HT-29 (cell line): ENCODE measurements around the gene P2RY6. TPM values are rescaled to one million over a fixed set of nuclear protein-coding genes. Genes with fewer than 3 reads are reported as not detected.
A peak's percentile ranks its signal among the peaks of the same experiment; 100 is the strongest.

Source experiments
- DNase-seq: peaks from one replicate; pipeline ENCODE4 v3.0.0-alpha.2; 2015; ENCODE audit warnings: low spot score
- total RNA-seq: library from RNA; depleted of rRNA; stranded (reverse); fragments of >200 nt; shearing (Covaris generic); gene quantifications from 2 replicates; pipeline ENCODE4 v1.2.3, GENCODE V29; 2014

P2RY6 gene
- total RNA-seq, 1 experiment from 2014 or later: not detected

DNA sequence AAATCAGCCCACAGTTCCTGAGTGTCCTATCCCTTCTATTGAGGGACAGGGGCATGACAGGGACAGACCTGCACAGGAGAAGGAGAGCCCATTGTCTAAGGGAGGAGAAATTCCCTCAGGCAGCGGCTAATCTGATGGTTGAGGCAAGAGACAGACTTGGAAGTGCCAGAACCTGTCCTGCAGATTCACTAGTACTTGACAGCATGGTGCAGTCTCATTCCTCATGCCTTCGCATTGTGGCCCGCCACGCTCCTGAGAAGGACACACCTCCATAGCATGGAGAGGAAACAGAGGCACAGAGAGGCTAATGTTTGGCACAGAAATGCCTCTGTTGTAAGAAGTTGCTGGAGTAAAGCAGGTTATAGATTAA lies 3.2 kb downstream of the P2RY6 start:
- DNase-seq: no peak

DNA sequence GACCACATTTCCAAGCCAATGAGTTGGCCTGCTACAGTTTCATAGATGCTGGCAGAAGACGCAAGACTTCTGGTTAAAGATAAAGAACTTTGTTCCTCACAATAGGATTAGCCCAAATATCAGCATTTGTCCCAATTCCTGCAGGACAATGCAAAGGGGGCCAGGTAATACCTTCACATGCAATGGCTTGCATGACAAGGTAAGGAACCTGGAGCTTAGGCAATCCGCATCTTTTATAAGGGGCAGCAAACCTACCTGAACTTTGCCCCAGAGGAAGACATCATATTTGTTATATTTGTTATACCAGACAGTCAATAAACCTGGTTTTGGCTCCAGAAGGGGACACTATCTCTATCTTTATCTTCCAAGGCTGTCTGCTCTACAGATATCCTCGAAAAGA lies 5.3 kb downstream of the P2RY6 start:
- no peak for DNase-seq

- no peak for DNase-seq
These were observed 8.5 kb downstream of the P2RY6 start for GRCh38 chr11:73280626-73281025.

DNA sequence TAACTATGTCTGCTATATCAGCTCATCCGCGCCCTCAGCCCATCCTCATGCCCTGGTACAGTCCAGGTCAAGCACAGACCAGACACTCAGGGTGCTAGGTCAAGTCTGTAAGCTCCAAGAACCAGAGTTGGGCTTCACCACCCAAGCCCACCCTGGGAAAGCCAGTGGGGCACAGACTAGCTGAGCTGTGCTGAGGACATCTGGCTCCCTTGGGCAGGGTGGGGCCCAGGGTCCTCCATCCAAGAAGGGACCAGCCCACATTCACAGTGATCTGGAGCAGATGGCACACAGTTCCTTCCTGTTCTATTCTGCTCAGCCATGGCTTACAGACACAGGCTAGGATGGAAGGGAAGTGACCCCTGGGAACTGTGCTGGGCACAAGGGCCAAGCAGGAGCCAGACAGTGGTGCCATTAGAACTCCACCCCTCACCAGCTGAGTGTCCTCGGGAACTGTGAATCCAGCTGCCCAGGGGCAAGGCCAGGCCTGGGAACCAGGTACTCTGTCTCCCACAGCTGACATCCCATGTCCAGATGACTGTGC lies 9.1 kb downstream of the P2RY6 start:
- DNase-seq: no peak

DNA sequence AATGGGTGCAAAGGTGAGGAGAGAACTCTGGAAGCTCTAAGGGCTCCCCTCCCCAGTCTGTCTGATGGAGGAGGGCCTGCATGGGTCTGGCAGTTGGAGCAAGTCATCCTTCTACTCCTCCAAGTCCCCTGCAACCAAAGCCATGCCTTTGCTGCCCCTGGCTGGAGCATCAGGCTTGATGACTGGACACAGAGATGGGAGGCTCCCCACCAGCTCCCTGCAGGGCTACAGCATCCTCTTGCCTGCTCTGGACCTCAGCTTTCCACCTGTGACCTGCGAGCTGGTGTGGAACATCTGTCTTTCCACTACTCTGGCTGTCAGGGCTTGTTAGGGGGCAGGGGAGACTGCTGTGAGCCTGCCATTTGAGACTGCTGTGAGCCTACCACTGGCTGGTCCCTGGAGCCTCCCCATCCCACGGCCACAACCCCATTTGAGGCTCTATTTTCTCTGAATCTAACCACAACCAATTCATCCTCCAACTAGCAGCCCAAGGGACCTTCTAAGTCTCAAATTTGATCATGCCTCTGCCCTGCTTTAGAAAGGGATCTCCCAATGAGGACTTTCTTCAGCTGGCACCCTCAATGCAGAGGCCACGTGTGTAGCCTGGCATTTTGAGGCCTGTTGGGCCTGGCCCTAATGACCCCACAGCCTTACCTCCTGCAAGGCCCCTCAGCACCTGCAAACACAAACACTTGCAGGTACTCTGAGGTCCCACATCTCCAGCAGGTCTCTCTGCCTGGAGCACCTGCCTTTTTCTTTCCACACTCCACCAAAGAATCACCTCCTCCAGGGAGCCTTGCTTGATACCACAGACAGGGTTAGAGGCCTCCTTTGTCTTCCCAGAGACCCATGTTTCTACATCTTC lies 9.9 kb downstream of the P2RY6 start:
- no peak for DNase-seq

DNA sequence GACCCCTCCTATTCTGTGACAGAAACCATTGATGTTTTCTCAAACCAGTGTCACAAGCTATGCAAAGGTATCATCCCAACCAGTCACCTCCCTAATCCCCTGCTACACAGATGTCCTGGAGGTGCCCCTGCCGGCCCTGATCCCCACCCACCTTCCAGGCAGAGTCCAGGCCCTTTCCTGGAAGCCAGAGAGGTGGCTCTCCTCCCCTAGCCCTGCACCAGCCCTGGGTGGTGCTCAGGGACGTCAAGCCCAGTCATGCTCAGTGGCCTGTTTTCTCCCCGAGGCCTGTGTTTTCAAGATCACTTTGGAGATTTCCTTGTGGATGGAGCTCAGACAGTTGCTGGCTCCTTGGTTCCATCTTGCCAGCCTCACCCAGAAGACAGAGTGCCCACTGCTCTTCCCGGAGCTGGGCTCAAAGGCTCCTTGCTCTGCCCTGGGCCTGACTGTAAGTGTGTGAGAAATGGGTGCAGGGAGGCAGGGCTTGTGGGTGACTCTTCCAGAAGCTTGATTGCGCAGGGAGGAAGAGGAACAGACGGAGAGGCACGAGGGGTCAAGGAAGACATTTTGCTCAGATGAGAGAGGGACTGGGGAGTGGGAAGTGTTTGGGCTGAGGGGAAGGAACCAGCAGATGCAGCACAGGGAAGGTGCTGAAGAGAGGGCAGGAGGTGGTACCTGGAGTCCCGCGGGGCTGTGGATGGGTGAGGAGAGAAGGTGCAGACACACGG lies 11.3 kb downstream of the P2RY6 start:
- no peak for DNase-seq

DNA sequence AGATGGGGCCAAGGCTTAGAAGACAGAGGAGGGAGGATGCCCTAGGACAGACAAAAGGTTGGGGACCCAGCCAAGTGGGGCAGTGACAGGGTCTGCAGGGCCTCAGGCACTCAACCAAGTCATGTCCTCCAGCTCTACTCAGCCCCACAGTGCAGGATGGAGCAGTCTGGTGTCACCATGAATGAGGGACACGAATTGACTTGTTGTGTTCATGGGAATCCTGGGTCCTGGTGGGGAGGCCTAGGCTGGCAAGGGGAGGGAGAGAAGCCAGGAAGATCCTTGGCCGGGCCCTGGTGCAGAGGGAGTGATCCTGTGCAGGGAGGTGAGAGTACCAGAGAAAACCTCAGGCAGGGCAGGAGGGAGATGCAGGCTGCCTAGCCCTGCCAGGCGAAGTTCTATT lies 12.0 kb downstream of the P2RY6 start:
- DNase-seq: no peak

GRCh38 chr11:73285721-73286120 lies 13.6 kb downstream of the P2RY6 start:
- no peak for DNase-seq

- no peak for DNase-seq
These were observed 14.2 kb downstream of the P2RY6 start for GRCh38 chr11:73286240-73286810.

DNA sequence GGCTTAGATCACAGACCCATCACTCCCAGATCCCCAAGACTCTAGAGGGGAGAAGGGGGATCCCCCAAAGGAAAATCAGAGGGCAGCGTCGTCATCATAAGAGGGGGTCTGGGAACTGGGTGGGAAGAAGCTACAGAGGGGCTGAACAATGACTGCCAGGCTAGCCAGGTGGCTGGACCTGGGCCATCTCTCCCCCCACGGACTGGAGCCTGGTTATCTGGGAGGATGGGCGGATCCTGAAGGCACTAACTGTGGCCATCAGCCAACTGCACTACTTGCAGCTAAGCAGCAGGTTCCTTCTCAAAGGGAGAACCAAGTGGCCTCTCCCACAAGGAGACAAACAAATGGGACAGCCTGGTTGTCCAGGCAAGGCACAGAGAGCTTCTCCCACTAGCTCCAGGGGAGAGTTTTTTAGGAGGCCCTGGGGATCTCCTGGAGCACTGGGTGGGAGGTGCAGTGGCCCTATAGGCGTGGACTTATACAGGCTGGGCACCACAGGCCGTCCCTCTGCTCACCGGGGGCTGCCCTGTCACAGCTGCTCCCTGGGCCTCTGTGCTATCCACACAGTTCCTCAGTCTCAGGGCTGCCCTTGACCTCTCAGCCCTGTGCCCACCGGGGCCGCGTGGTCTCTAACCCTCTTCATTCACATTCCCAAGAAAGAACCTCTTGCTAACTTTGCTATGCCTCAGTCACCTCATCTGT lies 15.4 kb downstream of the P2RY6 start:
- DNase-seq: no peak

DNA sequence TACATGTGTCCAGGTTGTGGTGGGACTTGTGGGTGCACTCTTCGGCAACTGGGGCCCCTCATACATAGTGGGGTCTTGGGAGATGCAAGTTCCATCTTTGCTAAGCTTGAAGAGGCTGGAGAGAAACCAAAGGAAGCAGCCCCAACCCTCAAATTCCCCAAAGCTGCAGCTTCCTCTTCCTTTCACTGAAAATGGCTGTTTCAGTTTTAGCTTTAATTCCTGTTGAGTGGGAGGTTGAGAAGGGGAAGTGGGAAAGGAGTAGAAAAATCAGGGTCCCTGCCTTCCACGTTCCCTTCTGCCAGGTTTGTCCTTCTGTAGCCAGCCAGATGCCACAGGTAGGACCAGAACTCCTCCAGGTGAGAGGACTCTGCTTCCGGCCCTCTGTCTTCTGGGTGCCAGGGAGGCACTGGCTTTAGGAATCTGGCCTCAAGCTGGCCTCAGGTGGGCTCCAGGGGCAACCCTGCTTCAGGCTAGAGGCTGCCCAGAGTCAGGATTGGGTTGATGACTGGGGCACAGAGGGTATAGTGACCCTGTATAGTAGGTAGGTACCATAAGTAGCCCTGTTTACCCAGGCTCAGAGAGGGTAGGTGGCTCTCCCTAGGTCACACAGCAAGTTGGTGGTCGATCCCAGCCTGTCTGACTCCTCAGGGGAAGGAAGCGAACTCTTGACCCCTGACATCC lies 16.2 kb downstream of the P2RY6 start:
- DNase-seq: no peak

- DNase-seq: peak; percentile 77
These were observed 17.0 kb downstream of the P2RY6 start for GRCh38 chr11:73288873-73289707.

DNA sequence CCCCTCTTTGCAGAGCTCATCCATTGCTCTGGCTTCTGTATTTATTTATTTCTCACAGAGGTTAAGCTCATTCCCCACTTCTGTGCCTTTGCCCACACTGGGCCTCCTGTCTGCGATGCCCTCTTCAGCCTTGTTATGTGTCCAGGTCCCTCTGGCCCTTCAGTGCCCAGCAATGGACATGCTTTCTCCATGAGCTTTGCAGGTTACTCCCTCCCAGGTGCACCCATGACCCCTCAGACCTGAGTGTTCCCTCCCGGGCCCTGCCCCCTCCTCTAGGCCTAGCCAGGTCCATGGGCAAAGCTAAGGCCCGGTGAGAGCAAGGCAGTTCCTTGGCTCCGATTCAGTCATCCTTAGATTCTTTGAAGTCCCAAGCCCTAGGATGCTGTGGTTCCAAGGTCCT lies 18.4 kb downstream of the P2RY6 start:
- DNase-seq: no peak

DNA sequence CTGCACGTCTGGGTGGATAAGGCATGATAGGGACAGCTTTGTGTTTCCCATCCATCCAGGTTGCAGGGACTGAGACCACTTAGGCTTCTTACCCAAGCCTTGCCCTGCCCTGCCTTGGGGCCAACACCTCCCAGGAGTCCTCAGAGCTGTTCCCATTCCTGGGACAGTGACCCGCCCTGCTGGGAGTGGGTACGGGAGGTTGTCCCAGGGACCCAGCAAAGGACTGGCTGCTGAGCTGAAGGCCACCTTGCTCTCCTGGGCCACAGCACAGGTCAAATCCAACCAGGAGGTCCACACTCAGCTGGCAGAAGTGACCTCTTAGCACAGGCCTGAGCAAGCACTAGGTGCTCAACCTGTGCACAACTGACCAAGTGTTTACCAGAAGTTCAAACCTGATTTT lies 19.1 kb downstream of the P2RY6 start:
- DNase-seq: no peak

DNA sequence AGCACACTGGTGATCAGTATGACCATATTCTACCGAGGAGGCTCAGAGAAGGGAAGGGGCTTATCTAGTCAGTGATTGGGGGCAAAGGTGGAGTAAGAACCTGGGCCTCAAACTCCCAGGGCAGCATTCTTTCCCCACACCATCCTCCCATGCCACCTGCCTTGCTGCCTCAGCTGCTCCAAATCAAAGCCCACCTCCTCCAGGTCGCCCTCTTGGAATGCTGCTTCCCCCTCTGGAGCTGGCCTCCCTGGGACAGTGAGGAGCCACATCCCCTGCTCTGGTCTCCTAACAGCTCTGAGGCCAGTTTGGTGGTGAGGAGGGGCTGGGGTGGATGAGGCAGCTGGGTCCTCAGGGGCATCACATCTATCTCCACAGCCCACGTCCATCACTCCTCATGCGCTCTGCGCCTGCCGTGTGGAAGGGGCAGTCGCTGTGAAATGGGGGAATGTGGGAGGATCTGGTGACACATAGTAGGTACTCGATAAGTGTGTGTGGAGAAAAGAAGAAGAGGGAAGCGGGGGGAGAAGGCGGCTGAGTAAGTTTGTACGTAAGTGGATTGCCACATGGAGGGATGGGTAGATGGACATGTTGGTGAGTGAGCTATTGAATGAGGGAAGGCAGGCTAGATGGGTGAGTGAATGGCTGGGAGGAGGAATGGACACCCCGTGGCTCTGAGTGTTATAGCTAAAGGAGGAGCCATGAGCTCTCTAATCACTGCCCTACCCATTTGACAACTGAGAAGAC lies 19.8 kb downstream of the P2RY6 start:
- DNase-seq: no peak

- no peak for DNase-seq
These were observed 20.4 kb downstream of the P2RY6 start for GRCh38 chr11:73292525-73292894.

GRCh38 chr11:73293356-73293936 lies 21.3 kb downstream of the P2RY6 start:
- no peak for DNase-seq

GRCh38 chr11:73294604-73295003 lies 22.5 kb downstream of the P2RY6 start:
- DNase-seq: no peak
